Endodermal cell (in vitro differentiated cells): ENCODE results near the gene RIMKLA. TPM values are rescaled to one million over a fixed set of nuclear protein-coding genes. Genes with fewer than 3 reads are reported as not detected.

ENCODE experiments used
- DNase-seq: peaks from one replicate; pipeline ENCODE4 v3.0.0-alpha.2; 2017
- H3K27ac ChIP-seq: 2 replicates; pipeline ENCODE4 v1.5.1; 2013; ENCODE audit warnings: mild to moderate bottlenecking, low read depth, low read length, moderate library complexity
- H3K27me3 ChIP-seq: 2 replicates; pipeline ENCODE4 v1.6.1; 2013; ENCODE audit warnings: mild to moderate bottlenecking, low read length, moderate library complexity; ENCODE audit not compliant: insufficient read depth, control insufficient read depth, poor library complexity, severe bottlenecking
- H3K36me3 ChIP-seq: 2 replicates; pipeline ENCODE4 v1.7.0; 2013; ENCODE audit warnings: mild to moderate bottlenecking, low read length, moderate library complexity; ENCODE audit not compliant: control insufficient read depth, insufficient read depth
- H3K4me1 ChIP-seq: one replicate; pipeline ENCODE4 v1.7.0; 2013; ENCODE audit warnings: low read length; ENCODE audit not compliant: control insufficient read depth, insufficient read depth
- H3K4me3 ChIP-seq: 2 replicates; pipeline ENCODE4 v1.5.1; 2013; ENCODE audit warnings: mild to moderate bottlenecking, low read length, moderate library complexity
- H3K9ac ChIP-seq: 2 replicates; pipeline ENCODE4 v1.6.1; 2013; ENCODE audit warnings: mild to moderate bottlenecking, low read length, moderate library complexity; ENCODE audit not compliant: poor library complexity, severe bottlenecking; ENCODE audit errors: extremely low read depth
- H3K9me3 ChIP-seq: 2 replicates; pipeline ENCODE4 v1.6.1; 2013; ENCODE audit warnings: mild to moderate bottlenecking, low read length, moderate library complexity; ENCODE audit not compliant: control insufficient read depth
- H3K27ac Mint-ChIP-seq: 2 replicates; pipeline ENCODE4 v1.8.0; 2020; ENCODE audit warnings: mixed read lengths
- H3K27me3 Mint-ChIP-seq: 2 replicates; pipeline ENCODE4 v1.8.0; 2021; ENCODE audit warnings: mild to moderate bottlenecking, mixed read lengths; ENCODE audit not compliant: insufficient read depth
- H3K36me3 Mint-ChIP-seq: 2 replicates; pipeline ENCODE4 v1.8.0; 2020; ENCODE audit warnings: low read depth, mixed read lengths
- H3K4me1 Mint-ChIP-seq: 2 replicates; pipeline ENCODE4 v1.8.0; 2020; ENCODE audit warnings: mixed read lengths
- H3K4me3 Mint-ChIP-seq: 2 replicates; pipeline ENCODE4 v1.8.0; 2020; ENCODE audit warnings: mild to moderate bottlenecking, moderate library complexity, mixed read lengths
- H3K9me3 Mint-ChIP-seq: 2 replicates; pipeline ENCODE4 v1.8.0; 2020; ENCODE audit warnings: mild to moderate bottlenecking, mixed read lengths
- CTCF ChIP-seq: fragments of 200-600 bp; sonication (generic); conservative IDR thresholded peaks from 2 replicates; pipeline ENCODE4 v1.5.0; 2021; ENCODE audit warnings: antibody characterized with exemption, mild to moderate bottlenecking
- WGBS, 2 experiments: methylation state at CpG; one replicate each; pipeline versions ENCODE4 v1.1.5 to v1.1.7; 2013; ENCODE audit warnings: missing lambda C conversion rate in 2 of 2, mixed read lengths in 1 of 2; ENCODE audit not compliant: insufficient coverage in 1 of 2, insufficient read length in 1 of 2; 5-methylcytosine and 5-hydroxymethylcytosine counted together
- total RNA-seq, 2 donors: library from RNA; stranded (reverse); fragmentation: NEBNext Ultra II Directional in 1 of 2; extraction: Animal tissue kit (Norgen Biotek cat#: 25700) in 1 of 2; gene quantifications; 2 replicates in 1 of 2; 3 replicates in 1 of 2; pipeline ENCODE4 v1.2.1, GENCODE V29; 2021

RIMKLA gene
- total RNA-seq, 2 donors from 2014 or later = 0.73 to 1.9 TPM

- Histone ChIP-seq H3K27me3 (no peaks in the 10 kb centered on the region), H3K27ac (no peak overlapping the region), H3K36me3 (no peaks in the 10 kb centered on the region), H3K9me3 (no peaks in the 10 kb centered on the region), H3K4me1 (peaks cover 5% of the 10 kb centered on the region), H3K9ac (no peak overlapping the region), H3K4me3 (no peak overlapping the region)
- no peak for DNase-seq
- WGBS, 2 experiments = 64 to 96% methylated on average over 1 to 5 of the region's 5 CpGs
- H3K4me1 Mint-ChIP-seq = peaks cover 29% of the 10 kb centered on the region
- no peaks in the 10 kb centered on the region for H3K9me3 Mint-ChIP-seq
- no peak overlapping the region for H3K4me3 Mint-ChIP-seq
- no peak for TF ChIP-seq CTCF
- no peaks in the 10 kb centered on the region for H3K27me3 Mint-ChIP-seq
- H3K27ac Mint-ChIP-seq = no peak overlapping the region
- H3K36me3 Mint-ChIP-seq = no peaks in the 10 kb centered on the region
These were observed 37.5 kb upstream of the RIMKLA start for GRCh38 chr1:42343049-42343448.

GRCh38 chr1:42348498-42348897 is 32.1 kb upstream of the RIMKLA start:
- H3K9me3 Mint-ChIP-seq = no peaks in the 10 kb centered on the region
- no peak overlapping the region for H3K27ac ChIP-seq
- no peak overlapping the region for H3K27ac Mint-ChIP-seq
- H3K9me3 ChIP-seq = no peaks in the 10 kb centered on the region
- H3K4me1 ChIP-seq = no peaks in the 10 kb centered on the region
- H3K27me3 Mint-ChIP-seq = peaks cover 14% of the 10 kb centered on the region
- H3K36me3 ChIP-seq = no peaks in the 10 kb centered on the region
- H3K36me3 Mint-ChIP-seq = no peaks in the 10 kb centered on the region
- H3K4me1 Mint-ChIP-seq = no peaks in the 10 kb centered on the region
- H3K4me3 Mint-ChIP-seq = no peak overlapping the region
- H3K9ac ChIP-seq = no peak overlapping the region
- DNase-seq = no peak
- H3K27me3 ChIP-seq = no peaks in the 10 kb centered on the region
- no peak overlapping the region for H3K4me3 ChIP-seq
- TF ChIP-seq CTCF = no peak

GRCh38 chr1:42350086-42350485 is 30.5 kb upstream of the RIMKLA start:
- no peaks in the 10 kb centered on the region for H3K27me3 ChIP-seq
- H3K4me3 ChIP-seq = no peak overlapping the region
- Mint-ChIP-seq H3K27me3 (peaks cover 14% of the 10 kb centered on the region), H3K27ac (no peak overlapping the region), H3K4me3 (no peak overlapping the region), H3K9me3 (no peaks in the 10 kb centered on the region), H3K4me1 (no peaks in the 10 kb centered on the region), H3K36me3 (no peaks in the 10 kb centered on the region)
- no peak overlapping the region for H3K27ac ChIP-seq
- WGBS, 2 experiments = 56 to 67% methylated on average over 1 of the region's 1 CpG
- no peaks in the 10 kb centered on the region for H3K4me1 ChIP-seq
- H3K36me3 ChIP-seq = no peaks in the 10 kb centered on the region
- H3K9me3 ChIP-seq = no peaks in the 10 kb centered on the region
- H3K9ac ChIP-seq = no peak overlapping the region
- TF ChIP-seq CTCF = no peak
- no peak for DNase-seq
